GM12891 (cell line): ENCODE results near the gene STAT2.

Experiments used
- POLR2A ChIP-seq: IDR thresholded peaks from 2 replicates; pipeline ENCODE4 v1.6.1; 2011; ENCODE audit warnings: low read depth, low read length, control low read depth
- POLR2AphosphoS5 ChIP-seq: IDR thresholded peaks from 2 replicates; pipeline ENCODE4 v1.6.1; 2011; ENCODE audit warnings: low read depth, low read length, control low read depth
- SPI1 ChIP-seq: IDR thresholded peaks from 2 replicates; pipeline ENCODE4 v1.6.1; 2011; ENCODE audit warnings: low read depth, low read length, control low read depth
- TAF1 ChIP-seq: IDR thresholded peaks from 2 replicates; pipeline ENCODE4 v1.6.1; 2011; ENCODE audit warnings: low read depth, low read length, control low read depth

DNA sequence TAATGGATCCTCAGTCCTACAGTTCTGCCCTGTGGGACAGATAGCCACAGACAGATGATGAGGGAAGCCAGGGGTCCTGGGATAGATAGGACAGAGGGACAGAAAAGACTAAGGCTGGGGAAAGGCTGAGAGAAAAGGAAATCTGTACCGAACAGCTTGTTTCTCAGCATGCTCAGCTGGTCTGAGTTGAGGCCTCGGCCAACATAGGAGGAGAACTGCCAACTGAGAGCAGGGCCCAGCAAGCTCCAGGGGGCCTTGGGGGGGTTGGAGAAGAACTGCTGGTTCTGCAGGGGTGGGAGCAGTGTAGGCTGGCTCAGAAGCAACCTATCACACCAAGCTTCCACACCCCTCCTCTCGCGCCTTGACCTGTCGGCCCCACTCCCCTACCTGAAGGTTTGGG is 11.1 kb downstream of the STAT2 start:
- TF ChIP-seq POLR2A (no peak), TAF1 (no peak), POLR2AphosphoS5 (no peak), SPI1 (no peak)
